ENCODE measurements around the gene CHMP6.
"Not testable (repeated sequence)": the region's sequence is repeated elsewhere in the genome, so short reads cannot be mapped to it uniquely, and the experiment has no call there.

The CHMP6 gene

GRCh38 chr17:81016575-81016974, 24.9 kb downstream of the CHMP6 start:
- no peak for DNase-seq

- not testable (repeated sequence) for DNase-seq
Measured at GRCh38 chr17:81017330-81017729, 25.7 kb downstream of the CHMP6 start.

- peak; percentile 28 to 41 for DNase-seq
Measured at GRCh38 chr17:81018044-81018802, 26.6 kb downstream of the CHMP6 start.

GRCh38 chr17:81019563-81020442, 28.2 kb downstream of the CHMP6 start:
- no peak for DNase-seq

- no peak for DNase-seq
Measured at GRCh38 chr17:81020443-81020766, 28.8 kb downstream of the CHMP6 start.

GRCh38 chr17:81020767-81021497, 29.3 kb downstream of the CHMP6 start:
- no peak for DNase-seq

- no peak for DNase-seq
Measured at GRCh38 chr17:81021531-81022343, 30.1 kb downstream of the CHMP6 start.

GRCh38 chr17:81022344-81022676, 30.7 kb downstream of the CHMP6 start:
- DNase-seq = no peak

- no peak for DNase-seq
Measured at GRCh38 chr17:81025065-81025740, 33.6 kb downstream of the CHMP6 start.

- no peak for DNase-seq
Measured at GRCh38 chr17:81025741-81026129, 34.1 kb downstream of the CHMP6 start.

- DNase-seq = no peak
Measured at GRCh38 chr17:81026266-81027036, 34.8 kb downstream of the CHMP6 start.

GRCh38 chr17:81027038-81027437, 35.4 kb downstream of the CHMP6 start:
- DNase-seq = no peak

- no peak for DNase-seq
Measured at GRCh38 chr17:81027591-81028505, 36.2 kb downstream of the CHMP6 start.

- no peak for DNase-seq
Measured at GRCh38 chr17:81028506-81028858, 36.8 kb downstream of the CHMP6 start.

GRCh38 chr17:81029859-81030258, 38.2 kb downstream of the CHMP6 start:
- no peak for DNase-seq

GRCh38 chr17:81030312-81030711, 38.7 kb downstream of the CHMP6 start:
- DNase-seq = not testable (repeated sequence)

- no peak for DNase-seq
Measured at GRCh38 chr17:81030741-81031565, 39.3 kb downstream of the CHMP6 start.

- no peak for DNase-seq
Measured at GRCh38 chr17:81031566-81032550, 40.2 kb downstream of the CHMP6 start.

Data from activated CD4-positive, alpha-beta T cell treated with anti-CD3 and anti-CD28 coated beads, Interleukin-2, amount 50 U/mL, for 48 hours (primary cell).